K562 (cell line): ENCODE results near the gene CSNK1G3.

Experiments used
- CBX3 ChIP-seq, 2 experiments: IDR thresholded peaks; 1 replicate in 1 of 2; 2 replicates in 1 of 2; pipeline ENCODE4 v1.6.1; 2012; ENCODE audit warnings: inconsistent platforms in 2 of 2, low read length in 2 of 2, borderline replicate concordance in 1 of 2, control low read depth in 1 of 2
- CHD2 ChIP-seq: IDR thresholded peaks from 2 replicates; pipeline ENCODE4 v1.6.1; 2011; ENCODE audit warnings: low read depth, low read length
- HDAC2 ChIP-seq: fragments of 450-650 bp; IDR thresholded peaks from 2 replicates; pipeline ENCODE4 v1.6.1; 2016; ENCODE audit warnings: mild to moderate bottlenecking
- POLR2A ChIP-seq: fragments of 450-650 bp; conservative IDR thresholded peaks from 2 replicates; pipeline ENCODE4 v1.6.1; 2016
- RAD21 ChIP-seq, 2 experiments: fragments of 250-450 bp in 1 of 2; fragments of 450-650 bp in 1 of 2; sonication (Bioruptor Pico) in 1 of 2; formaldehyde crosslinking in 1 of 2; IDR thresholded peaks in 1 of 2; conservative IDR thresholded peaks in 1 of 2; 2 replicates each; pipeline versions ENCODE4 v1.4.0 to v1.8.0; 2020 to 2022; ENCODE audit warnings: mild to moderate bottlenecking in 2 of 2, moderate library complexity in 1 of 2
- SIN3A ChIP-seq, 2 experiments: fragments of 150-350 bp in 1 of 2; IDR thresholded peaks; 2 replicates each; pipeline ENCODE4 v1.6.1; 2011 to 2016; ENCODE audit warnings: borderline replicate concordance in 2 of 2, low read depth in 2 of 2, low read length in 2 of 2, mild to moderate bottlenecking in 2 of 2, moderate library complexity in 2 of 2; ENCODE audit not compliant: control insufficient read depth in 1 of 2
- STAG1 ChIP-seq: sonication (generic); formaldehyde crosslinking; IDR thresholded peaks from 2 replicates; pipeline ENCODE4 v1.5.0; 2020; ENCODE audit warnings: missing genetic modification reagents, borderline replicate concordance
- YY1 ChIP-seq, 3 experiments: IDR thresholded peaks; 2 replicates each; pipeline ENCODE4 v1.6.1; 2011; ENCODE audit warnings: low read length in 2 of 3, mild to moderate bottlenecking in 2 of 3, moderate library complexity in 2 of 3, borderline replicate concordance in 1 of 3, control low read depth in 1 of 3, low read depth in 1 of 3; ENCODE audit not compliant: insufficient read depth in 3 of 3, insufficient replicate concordance in 2 of 3, control insufficient read depth in 1 of 3, insufficient read length in 1 of 3; ENCODE audit errors: extremely low read depth in 1 of 3
- ZC3H11A ChIP-seq: IDR thresholded peaks from 2 replicates; pipeline ENCODE4 v1.6.1; 2012; ENCODE audit warnings: low read depth, low read length, improper control_type of control experiment
- TF ChIP-seq, protein P1 (sequence below), 3 experiments: IDR thresholded peaks in 2 of 3; conservative IDR thresholded peaks in 1 of 3; 2 replicates each; pipeline ENCODE4 v1.5.1; 2011 to 2012; ENCODE audit warnings: low read length in 3 of 3, mild to moderate bottlenecking in 3 of 3, control low read depth in 2 of 3, improper control_type of control experiment in 1 of 3, inconsistent platforms in 1 of 3, low read depth in 1 of 3, mixed read lengths in 1 of 3, moderate library complexity in 1 of 3; ENCODE audit not compliant: insufficient read depth in 2 of 3

DNA sequence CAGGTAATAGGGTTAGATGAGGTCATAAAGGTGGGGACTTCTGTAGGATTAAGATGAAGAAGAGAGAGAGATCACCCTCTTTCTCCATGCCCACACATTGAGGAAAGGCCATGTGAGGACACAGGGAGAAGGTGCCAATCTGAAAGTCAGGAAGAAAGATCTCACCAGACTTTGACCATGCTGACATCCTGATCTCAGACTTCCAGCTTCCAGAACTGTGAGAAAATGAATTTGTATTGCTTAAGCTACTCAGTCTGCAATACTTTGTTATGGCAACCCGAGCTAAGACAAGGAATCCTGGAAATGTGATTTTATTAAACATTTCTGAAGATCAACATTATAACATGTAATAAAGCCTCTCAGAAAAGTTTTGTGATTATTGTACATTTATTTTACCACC is 3.5 kb upstream of the CSNK1G3 start:
- TF ChIP-seq, protein P1, sequence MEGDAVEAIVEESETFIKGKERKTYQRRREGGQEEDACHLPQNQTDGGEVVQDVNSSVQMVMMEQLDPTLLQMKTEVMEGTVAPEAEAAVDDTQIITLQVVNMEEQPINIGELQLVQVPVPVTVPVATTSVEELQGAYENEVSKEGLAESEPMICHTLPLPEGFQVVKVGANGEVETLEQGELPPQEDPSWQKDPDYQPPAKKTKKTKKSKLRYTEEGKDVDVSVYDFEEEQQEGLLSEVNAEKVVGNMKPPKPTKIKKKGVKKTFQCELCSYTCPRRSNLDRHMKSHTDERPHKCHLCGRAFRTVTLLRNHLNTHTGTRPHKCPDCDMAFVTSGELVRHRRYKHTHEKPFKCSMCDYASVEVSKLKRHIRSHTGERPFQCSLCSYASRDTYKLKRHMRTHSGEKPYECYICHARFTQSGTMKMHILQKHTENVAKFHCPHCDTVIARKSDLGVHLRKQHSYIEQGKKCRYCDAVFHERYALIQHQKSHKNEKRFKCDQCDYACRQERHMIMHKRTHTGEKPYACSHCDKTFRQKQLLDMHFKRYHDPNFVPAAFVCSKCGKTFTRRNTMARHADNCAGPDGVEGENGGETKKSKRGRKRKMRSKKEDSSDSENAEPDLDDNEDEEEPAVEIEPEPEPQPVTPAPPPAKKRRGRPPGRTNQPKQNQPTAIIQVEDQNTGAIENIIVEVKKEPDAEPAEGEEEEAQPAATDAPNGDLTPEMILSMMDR (IDR thresholded peaks at IDR 0.05 in 2 of 3, conservative IDR thresholded peaks at IDR 0.05 in 1 of 3; ENCODE audit: insufficient read depth in 2 of 3, low read depth in 1 of 3, low read length in 3 of 3) = no peak
- no peak for TF ChIP-seq RAD21 (CRISPR knock-in tag; conservative IDR thresholded peaks at IDR 0.05 in 1 of 2, IDR thresholded peaks at IDR 0.05 in 1 of 2)
- TF ChIP-seq YY1 (IDR thresholded peaks at IDR 0.05; ENCODE audit: borderline replicate concordance in 1 of 3, control insufficient read depth in 1 of 3, extremely low read depth in 1 of 3, insufficient read depth in 3 of 3, insufficient read length in 1 of 3, insufficient replicate concordance in 2 of 3, low read depth in 1 of 3, low read length in 2 of 3) = no peak
- no peak for TF ChIP-seq HDAC2
- TF ChIP-seq POLR2A = no peak
- no peak for TF ChIP-seq CHD2
- no peak for TF ChIP-seq STAG1
- TF ChIP-seq CBX3 (IDR thresholded peaks at IDR 0.05; ENCODE audit: borderline replicate concordance in 1 of 2, low read length in 2 of 2) = no peak
- no peak for TF ChIP-seq ZC3H11A
- no peak for TF ChIP-seq SIN3A (IDR thresholded peaks at IDR 0.05; ENCODE audit: borderline replicate concordance in 2 of 2, control insufficient read depth in 1 of 2, low read depth in 2 of 2, low read length in 2 of 2)
